Type B pancreatic cell (in vitro differentiated cells): Measurements from ENCODE around the gene EXOC3L4. TPM values are rescaled to one million over a fixed set of nuclear protein-coding genes. Genes with fewer than 3 reads are reported as not detected.

Experiments
- DNase-seq: peaks from one replicate; pipeline ENCODE4 v3.0.0; 2021; ENCODE audit warnings: mixed read lengths; ENCODE audit not compliant: unreplicated experiment; ENCODE audit errors: extremely low spot score
- H3K27ac Mint-ChIP-seq: 2 replicates; pipeline ENCODE4 v1.8.0; 2021; ENCODE audit warnings: mild to moderate bottlenecking, mixed read lengths
- H3K27me3 Mint-ChIP-seq: 2 replicates; pipeline ENCODE4 v1.8.0; 2021; ENCODE audit warnings: mixed read lengths
- H3K36me3 Mint-ChIP-seq: 2 replicates; pipeline ENCODE4 v1.8.0; 2021; ENCODE audit warnings: mixed read lengths
- H3K4me1 Mint-ChIP-seq: one replicate; pipeline ENCODE4 v1.8.0; 2021; ENCODE audit warnings: mixed read lengths; ENCODE audit not compliant: unreplicated experiment
- H3K4me3 Mint-ChIP-seq: 2 replicates; pipeline ENCODE4 v1.8.0; 2021; ENCODE audit warnings: mild to moderate bottlenecking, mixed read lengths
- H3K9me3 Mint-ChIP-seq: 2 replicates; pipeline ENCODE4 v1.8.0; 2021; ENCODE audit warnings: mixed read lengths
- total RNA-seq: library from RNA; stranded (reverse); gene quantifications from 2 replicates; pipeline ENCODE4 v1.2.1, GENCODE V29; 2021; ENCODE audit warnings: low replicate concordance
- TF ChIP-seq, protein P1 (sequence below): fragments of 200-600 bp; sonication (generic); conservative IDR thresholded peaks from 2 replicates; pipeline ENCODE4 v1.5.0; 2021; ENCODE audit warnings: antibody characterized with exemption, mild to moderate bottlenecking

The EXOC3L4 gene
- total RNA-seq, 1 donor from 2014 or later, result 4.0 TPM

DNA sequence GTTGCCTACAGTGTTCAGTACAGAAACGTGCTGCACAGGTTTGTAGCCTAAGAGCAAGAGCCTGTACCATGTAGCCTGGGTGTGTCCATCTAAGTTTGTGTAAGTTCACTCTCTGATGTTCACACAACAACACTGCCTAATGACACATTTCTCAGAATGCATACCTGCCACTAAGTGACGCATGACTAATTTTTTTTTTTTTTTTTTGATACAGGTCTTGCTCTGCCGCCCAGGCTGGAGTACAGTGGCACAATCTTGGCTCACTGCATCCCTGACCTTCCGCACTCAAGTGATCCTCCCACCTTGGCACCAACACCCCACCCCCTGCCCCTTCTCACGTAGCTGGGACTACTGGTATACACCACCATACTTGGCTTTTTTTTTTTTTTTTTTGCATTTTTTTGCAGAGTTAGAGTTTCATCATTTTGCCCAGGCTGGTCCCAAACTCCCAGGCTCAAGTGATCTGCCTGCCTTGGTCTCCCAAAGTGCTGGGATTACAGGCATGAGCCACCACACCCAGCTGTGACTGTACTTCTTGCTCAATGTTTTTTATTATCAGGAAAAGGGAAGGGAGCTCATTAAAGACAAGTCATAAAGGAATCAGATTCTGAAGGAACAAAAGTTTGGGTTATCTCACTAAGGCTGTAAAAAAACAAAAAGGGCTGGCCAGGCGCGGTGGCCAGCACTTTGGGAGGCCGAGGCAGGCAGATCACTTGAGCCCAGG is 27.1 kb upstream of the EXOC3L4 start:
- peaks cover 7% of the 10 kb centered on the region for H3K4me1 Mint-ChIP-seq
- no peaks in the 10 kb centered on the region for H3K27me3 Mint-ChIP-seq
- peak overlapping the region; percentile 51 for H3K4me3 Mint-ChIP-seq
- H3K36me3 Mint-ChIP-seq, result no peaks in the 10 kb centered on the region
- DNase-seq, result no peak
- peak overlapping the region; percentile 96 for H3K27ac Mint-ChIP-seq
- TF ChIP-seq, protein P1, sequence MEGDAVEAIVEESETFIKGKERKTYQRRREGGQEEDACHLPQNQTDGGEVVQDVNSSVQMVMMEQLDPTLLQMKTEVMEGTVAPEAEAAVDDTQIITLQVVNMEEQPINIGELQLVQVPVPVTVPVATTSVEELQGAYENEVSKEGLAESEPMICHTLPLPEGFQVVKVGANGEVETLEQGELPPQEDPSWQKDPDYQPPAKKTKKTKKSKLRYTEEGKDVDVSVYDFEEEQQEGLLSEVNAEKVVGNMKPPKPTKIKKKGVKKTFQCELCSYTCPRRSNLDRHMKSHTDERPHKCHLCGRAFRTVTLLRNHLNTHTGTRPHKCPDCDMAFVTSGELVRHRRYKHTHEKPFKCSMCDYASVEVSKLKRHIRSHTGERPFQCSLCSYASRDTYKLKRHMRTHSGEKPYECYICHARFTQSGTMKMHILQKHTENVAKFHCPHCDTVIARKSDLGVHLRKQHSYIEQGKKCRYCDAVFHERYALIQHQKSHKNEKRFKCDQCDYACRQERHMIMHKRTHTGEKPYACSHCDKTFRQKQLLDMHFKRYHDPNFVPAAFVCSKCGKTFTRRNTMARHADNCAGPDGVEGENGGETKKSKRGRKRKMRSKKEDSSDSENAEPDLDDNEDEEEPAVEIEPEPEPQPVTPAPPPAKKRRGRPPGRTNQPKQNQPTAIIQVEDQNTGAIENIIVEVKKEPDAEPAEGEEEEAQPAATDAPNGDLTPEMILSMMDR, result no peak
- H3K9me3 Mint-ChIP-seq, result no peaks in the 10 kb centered on the region

DNA sequence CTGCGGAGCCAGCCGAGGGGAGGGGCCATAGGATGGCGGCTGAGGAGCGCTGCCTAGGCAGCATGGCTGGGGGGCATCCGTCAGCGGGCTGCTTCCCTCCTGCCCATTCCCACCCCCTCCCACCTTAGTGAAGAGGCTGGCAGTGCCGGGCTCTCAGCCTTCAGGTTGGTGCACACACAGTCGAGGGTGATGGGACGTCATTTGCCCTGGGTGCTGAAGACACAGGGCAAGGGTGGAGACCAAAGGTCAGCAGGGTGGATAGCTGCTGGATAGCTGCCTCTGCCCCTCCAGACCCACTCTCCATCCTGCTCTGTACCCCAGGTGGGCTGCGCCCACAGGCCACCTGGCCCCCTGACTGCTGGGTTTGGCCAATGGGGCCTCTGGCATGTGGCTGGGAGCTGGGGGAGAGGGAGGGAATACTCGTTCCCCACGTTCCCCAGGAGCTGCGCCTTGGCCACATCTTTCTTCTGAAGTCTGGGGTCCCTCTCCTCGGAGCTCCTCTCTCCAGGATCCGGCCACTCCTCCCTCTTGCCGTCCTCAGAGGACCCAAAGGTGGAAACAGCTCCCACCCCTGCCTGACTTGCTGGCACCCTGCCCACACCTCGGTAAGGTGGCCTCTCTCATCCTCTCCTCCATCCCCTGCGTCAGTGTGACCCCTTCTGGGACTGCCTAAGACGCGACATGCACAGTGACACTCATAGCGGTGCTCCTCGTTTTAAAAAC is 26.0 kb upstream of the EXOC3L4 start:
- TF ChIP-seq, protein P1, result no peak
- no peak overlapping the region for H3K4me3 Mint-ChIP-seq
- H3K4me1 Mint-ChIP-seq, result peaks cover 7% of the 10 kb centered on the region
- H3K27me3 Mint-ChIP-seq, result no peaks in the 10 kb centered on the region
- no peaks in the 10 kb centered on the region for H3K36me3 Mint-ChIP-seq
- DNase-seq, result no peak
- no peak overlapping the region for H3K27ac Mint-ChIP-seq
- no peaks in the 10 kb centered on the region for H3K9me3 Mint-ChIP-seq

DNA sequence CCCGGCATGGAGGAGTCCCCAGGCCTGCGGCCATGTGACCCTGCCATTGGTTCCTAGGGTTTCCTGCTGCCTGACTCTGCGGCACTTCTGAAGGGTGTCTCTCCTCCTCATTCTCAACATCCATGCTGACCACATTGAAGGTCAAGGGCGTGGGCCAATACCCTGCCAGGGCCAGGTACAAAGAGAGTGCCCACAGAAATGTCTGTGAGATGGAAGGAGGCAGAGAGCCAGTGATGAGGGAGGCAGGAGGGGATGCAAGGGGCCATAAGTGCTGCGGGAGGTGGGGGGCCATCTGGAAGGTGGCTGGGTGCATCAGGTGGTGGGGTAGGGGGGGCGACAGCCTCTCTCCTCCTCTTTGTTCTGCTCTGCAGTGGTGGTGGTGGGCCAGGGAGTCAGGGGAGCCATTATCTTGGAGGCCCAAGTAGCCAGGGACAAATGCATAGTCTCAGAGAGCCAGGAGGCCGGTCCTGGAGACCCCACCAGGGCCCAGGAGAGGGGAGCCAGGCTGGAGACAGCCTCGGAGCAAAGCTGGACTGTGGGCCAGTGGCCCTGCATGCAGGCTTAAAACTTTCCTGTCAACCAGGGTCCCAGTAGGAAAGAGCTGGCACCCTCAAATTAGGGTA is 24.2 kb upstream of the EXOC3L4 start:
- no peaks in the 10 kb centered on the region for H3K36me3 Mint-ChIP-seq
- no peaks in the 10 kb centered on the region for H3K9me3 Mint-ChIP-seq
- H3K27ac Mint-ChIP-seq, result no peak overlapping the region
- H3K4me1 Mint-ChIP-seq, result peaks cover 13% of the 10 kb centered on the region
- no peak for DNase-seq
- TF ChIP-seq, protein P1, result no peak
- no peaks in the 10 kb centered on the region for H3K27me3 Mint-ChIP-seq
- H3K4me3 Mint-ChIP-seq, result no peak overlapping the region

DNA sequence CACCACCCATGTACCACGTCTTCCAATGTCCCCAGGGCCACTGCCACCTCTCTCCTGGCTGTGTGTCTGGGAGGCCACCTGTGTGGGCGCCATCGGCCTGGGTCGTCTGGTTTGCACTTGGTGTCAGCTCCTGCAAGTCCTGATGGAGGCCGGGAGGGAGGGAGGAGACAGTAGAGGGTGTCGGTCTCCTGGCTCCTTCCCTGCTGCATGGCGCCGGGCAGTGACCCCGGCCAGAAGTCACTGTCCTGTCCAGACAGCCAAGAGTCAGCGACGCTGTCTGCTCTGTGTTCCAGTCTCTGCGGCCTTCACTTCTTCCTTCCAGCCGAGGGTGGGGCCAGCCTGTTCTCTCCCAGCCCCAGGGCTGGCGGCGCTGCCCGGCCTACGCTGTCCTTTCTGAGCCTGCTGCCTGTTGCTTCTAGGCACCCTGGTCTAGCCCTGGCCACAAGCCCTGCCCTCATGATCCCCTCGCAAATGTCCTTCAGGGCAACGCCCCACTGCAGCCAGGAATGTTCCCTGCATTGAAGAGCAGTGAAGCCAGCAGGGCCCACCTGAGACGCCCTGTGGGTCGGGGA is 23.5 kb upstream of the EXOC3L4 start:
- Mint-ChIP-seq H3K9me3 (no peaks in the 10 kb centered on the region), H3K27ac (no peak overlapping the region), H3K27me3 (no peaks in the 10 kb centered on the region), H3K4me3 (no peak overlapping the region), H3K4me1 (peaks cover 13% of the 10 kb centered on the region), H3K36me3 (no peaks in the 10 kb centered on the region)
- TF ChIP-seq, protein P1, result no peak
- DNase-seq, result no peak

DNA sequence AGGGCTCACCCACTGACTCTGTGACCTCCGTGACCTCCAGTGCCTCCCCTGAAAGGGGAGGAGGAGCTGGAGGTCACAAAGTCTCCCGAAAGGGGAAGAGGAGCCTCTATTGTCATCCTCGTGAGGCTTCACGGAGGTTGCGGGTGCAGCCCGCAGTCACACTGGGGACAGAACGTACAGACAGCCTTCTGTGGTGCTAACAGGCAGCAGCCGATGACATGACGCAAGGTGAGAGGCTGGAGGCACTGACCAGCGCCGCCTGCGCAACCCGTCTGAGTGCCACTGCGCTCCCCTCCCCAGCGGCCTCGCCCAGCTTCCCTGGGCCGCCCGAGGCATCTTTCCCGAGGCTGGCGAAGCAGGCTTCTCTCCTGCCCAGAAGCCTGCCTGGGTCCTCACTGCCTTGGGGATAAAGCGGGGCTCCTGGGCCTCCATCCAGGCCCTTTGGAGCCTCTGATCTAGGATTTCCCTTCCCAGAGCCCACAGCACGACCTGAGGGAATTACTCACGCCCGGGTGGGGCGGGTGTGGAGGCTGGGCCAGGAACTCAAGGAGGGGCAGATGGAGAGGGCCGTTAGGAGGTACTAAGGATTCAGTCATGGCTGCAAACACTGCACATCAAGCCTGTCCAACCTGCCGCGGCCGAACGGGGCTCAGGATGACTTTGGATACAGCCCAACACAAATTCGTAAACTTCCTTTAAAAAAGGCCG is 22.8 kb upstream of the EXOC3L4 start:
- no peaks in the 10 kb centered on the region for H3K27me3 Mint-ChIP-seq
- no peak overlapping the region for H3K27ac Mint-ChIP-seq
- DNase-seq, result no peak
- H3K4me1 Mint-ChIP-seq, result peaks cover 13% of the 10 kb centered on the region
- TF ChIP-seq, protein P1, result no peak
- no peak overlapping the region for H3K4me3 Mint-ChIP-seq
- no peaks in the 10 kb centered on the region for H3K9me3 Mint-ChIP-seq
- no peaks in the 10 kb centered on the region for H3K36me3 Mint-ChIP-seq
